HG03571 (cell line): ENCODE data around the gene NEUROD6.

Experiments
- ATAC-seq: cut with Tn5 transposase; IDR thresholded peaks from one replicate; pipeline ENCODE4 v1.9.1; 2021; ENCODE audit not compliant: unreplicated experiment

Gene NEUROD6

DNA sequence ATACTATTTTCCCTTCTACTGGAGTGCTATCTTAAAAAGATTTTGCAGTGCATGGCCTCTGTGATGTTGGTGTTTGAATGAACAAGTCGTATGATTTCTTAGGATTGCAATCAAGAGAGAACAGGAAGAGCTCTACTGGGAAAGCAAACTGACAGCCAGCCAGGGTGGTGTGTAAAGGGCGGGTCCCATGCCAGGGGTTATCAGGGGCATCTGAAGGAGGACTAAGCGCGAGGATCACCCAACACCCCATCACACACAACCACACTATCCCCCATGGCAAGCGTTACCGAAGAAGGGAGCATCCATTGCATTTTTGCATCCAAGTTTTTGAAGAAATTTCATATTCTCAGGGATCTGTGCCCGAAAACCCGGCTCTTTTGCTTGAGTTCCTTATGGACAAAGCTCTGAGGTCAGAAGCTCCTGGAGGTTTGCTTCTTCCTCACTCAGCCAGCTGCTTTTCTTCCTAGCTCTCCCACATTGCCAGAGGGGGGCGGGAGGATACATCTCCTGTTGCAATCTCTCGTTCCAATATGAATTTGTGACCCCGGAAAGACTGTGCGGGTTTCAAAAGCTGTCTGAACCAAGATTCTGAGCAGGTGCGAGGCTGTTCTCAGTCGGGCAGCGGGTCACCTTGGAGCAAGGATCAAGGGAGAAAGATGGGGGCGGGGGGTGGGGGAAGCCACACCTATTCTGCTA, 5.2 kb downstream of the NEUROD6 start:
- no peak for ATAC-seq

DNA sequence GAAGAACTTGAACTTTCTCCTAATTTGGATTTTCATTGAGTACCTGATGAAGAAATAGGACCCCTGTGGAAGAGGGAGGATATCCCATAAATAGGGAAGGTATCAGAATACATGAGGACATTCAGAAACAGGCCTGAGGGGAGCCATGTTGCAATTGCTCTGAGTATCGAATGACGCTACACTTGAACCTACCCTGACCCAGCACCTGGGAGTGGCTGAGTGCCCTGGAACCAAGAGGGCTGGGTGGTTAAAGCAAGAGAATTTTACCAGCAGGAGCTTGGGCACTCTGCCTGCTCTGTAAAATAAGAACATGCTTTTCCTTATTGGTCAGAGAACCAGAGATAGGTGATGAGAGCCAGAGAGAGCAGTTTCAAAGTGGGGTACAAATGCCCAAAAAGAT, 7.2 kb downstream of the NEUROD6 start:
- ATAC-seq: no peak

DNA sequence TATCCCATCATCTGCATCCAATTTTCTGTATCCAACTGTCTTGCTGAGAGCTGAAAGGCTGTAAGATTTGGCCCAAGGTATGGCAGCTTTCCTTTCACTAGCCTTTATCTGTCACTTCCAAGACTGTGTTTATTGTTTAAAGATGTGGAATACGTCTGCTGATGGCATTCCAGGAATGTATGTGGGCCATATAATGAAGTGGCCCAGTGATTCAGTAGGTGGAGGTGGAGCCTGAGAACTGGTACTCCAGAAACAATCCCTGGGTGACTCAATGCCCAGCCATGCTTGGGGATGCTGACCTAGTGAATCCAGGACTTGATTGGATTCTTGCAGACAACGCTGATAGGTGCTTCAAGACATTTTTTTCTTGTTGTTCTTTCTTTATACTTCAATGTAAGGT, 13.5 kb downstream of the NEUROD6 start:
- ATAC-seq: no peak

DNA sequence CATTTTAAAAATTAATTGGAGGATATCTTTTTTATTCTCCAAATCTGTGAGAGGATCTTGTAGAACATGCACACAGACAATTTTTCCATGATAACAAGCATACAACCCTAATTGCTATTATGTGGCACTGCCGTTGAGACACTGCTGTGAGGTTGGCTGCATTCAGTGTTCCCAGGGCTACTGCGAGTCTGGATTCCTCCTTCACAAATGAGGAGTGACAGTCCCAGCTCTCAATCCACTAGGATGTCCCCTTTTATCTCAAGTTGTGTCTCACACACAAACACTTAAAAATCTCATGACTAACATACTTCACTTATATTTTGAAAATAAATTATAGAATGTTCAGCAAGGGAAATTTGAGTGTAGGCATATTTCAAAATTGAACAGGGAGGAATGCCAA, 14.1 kb downstream of the NEUROD6 start:
- ATAC-seq: no peak

DNA sequence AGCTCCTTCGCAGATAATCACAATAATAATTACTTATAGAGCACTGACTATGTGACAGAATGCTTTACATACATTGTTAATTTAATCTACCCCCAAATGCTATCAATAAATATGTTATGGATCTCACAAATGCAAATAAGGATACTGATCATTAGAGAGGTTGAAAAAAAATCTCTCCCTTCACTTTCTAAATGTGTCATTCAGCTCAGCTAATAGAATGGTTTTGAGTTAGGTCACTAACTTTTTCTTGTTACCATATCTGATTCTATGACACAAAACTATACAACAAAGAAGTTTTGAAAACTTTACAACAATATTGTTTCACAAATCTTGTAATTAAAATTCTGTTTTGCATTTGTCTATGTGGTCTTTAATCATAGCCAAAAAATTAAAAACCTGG, 17.4 kb downstream of the NEUROD6 start:
- no peak for ATAC-seq

DNA sequence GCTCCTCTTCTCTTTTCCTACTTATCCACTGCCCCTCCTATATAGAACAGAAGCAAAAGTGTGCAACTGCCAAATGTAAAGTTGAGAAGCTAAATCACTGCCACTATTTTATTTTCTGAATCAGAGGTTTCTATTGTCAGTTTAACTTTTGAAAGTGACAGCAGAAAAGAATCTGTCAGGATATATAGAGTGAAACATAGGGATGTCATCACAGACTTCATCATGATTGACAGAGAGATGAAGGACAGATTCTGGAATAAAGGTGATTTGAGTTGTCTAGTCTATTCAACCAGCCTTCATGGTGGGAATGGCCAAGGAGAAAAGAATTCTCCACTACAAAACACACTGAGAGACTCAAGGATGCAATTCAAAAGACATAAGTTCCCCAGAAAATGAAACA, 19.9 kb downstream of the NEUROD6 start:
- no peak for ATAC-seq

DNA sequence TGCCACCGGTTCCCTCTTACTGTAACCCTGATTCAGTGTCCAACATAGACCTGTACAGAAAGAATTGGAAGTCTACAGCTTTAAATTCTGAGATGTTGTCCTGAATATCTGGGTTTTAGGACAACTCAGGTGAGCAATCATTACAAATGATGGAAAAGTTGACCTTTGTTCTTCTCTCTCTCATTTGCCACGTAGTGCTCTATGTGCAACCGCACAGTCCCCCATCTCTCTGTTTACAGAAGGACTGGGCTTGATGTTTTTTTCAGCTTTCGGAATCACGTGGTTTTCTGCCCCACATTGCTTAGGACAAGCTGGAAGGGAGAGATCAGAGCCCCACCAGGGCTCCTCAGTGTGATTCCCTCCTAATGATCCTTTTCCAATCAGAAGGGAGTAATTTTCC, 22.2 kb downstream of the NEUROD6 start:
- ATAC-seq: no peak

DNA sequence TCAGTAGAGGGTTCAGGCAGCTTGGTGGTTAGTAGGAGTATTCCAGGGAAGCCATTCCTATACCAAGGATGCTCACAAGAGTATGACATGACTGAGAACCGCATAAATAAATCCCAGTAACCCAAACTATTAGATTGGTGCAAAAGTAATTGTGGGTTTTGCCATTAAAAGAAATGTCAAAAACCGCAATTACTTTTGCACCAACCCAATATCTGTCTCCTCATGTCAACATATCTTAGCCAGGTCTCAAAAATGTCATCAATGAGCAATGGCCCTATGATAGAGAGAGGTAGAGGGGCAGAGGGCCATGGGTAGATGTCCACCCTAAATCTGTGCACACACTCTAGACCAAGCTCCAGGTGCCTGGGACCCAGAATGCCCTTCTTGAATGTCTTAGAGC, 23.6 kb downstream of the NEUROD6 start:
- no peak for ATAC-seq

DNA sequence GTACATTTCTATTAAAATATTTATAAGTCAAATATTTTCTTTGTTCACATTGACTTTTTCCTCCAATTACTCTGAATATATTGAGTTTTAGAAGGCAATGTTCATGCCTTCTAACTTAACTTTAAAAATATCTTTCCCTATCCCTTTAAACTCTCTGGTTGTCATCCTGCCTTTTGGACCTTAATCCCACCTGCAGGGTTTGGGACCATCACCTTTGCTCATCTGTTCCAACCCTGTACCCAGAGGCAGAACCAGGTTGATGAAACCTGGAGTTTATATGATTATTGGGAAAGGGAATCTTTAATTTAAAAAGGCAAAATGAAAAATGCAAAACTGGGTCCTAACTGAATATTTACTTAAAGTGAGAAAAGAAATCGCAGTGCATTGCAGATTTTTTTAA, 24.8 kb downstream of the NEUROD6 start:
- ATAC-seq: no peak

DNA sequence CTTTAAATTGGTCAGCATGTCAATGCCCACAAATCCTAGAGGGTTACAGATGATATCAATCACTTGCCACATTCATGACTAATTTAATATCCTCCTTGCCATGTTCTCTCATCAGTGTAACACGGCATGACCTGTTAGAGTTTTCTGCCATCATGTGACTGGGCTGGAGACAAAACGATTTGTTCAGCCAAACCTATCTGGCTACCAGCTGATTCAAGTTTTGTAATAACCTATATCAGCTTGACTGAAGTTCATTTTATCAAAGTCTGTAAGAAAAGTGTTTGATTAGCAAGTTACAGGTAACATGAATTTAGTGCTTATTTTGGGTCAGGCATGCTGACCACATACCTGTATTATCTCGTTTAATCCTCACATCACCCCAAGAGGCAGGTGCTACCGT, 25.7 kb downstream of the NEUROD6 start:
- no peak for ATAC-seq

DNA sequence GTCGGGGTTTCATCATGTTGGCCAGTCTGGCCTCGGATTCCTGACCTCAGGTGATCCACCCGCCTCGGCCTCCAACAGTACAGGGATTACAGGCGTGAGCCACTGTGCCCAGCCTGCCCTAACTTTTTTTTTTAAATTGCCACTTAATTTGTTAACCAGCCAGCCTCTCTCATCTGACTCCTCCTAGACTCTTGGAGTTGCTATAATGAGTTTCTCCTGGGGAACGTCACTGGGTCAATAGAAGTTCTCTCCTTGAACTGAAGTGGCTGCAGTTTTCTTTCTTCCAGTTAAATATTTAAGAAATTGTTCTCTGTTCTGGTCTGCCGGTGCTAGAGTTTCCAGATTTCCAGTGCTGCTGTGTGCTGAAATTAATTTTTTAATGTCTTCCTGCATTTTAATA, 27.6 kb downstream of the NEUROD6 start:
- no peak for ATAC-seq

DNA sequence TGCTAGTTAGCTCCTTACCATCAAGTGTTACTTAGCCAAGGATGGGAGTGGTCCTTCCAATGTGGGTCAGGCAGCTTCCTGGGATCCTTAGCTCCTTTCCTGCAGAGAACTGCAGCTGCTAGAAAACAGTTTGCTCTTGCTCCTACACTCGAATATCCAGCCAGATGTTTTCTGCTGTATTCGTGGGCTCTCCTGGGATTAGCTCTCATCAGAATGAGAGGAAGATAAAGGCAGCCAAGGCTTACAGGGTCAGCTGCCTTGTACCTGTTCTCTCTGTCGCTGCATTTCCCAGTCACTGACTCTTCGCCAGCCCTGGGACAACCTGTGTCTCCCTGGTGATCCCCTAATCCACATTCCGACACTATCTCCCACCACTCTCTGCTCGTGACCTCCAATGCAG, 29.0 kb downstream of the NEUROD6 start:
- ATAC-seq: no peak

DNA sequence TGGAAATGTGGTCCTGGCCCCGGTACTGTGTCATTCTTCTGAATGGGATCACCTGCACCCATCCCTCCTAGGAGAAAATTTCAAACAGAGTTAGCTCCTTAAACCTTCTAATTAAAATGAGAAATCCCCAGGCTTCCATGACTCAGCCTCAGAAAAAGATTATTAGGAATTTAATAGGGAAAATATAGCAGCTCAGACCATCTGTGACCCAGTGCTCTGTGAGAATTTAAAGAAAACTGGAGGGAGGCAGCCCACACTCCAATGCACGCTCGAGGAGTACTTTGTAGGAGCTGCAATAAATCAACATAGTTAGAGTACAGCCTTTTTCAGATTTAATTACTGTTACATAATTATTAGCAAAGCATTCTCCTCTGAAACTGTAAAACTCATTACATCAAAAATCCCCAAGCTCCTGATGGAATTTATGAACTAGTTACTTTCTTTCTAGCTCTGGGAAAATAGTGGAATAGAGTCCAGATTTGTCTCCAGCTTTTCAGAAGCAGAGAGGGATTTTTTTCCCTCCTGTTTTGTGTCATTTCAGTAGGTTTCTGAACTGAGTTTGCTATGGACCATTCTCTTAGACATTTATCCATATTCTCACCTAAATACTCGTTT, 30.1 kb downstream of the NEUROD6 start:
- ATAC-seq: no peak

DNA sequence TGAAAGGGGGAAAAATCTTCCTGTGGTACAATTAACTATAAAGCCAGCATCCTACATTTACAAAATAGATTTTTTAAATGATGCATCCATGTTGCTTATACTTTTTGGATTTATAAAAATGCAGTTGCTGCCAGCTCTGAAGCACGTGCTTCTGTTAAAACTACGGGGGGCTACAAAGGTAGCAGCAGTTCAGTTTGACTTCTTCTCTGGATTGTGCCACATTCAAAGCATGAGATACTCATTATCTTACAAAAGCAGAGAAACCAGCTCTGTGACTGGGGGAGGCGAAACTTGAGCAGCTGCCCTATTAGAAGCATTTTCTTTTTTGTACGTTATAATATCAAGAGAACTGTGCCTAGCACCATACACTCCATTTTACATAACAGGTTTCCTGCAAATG, 31.1 kb downstream of the NEUROD6 start:
- no peak for ATAC-seq

DNA sequence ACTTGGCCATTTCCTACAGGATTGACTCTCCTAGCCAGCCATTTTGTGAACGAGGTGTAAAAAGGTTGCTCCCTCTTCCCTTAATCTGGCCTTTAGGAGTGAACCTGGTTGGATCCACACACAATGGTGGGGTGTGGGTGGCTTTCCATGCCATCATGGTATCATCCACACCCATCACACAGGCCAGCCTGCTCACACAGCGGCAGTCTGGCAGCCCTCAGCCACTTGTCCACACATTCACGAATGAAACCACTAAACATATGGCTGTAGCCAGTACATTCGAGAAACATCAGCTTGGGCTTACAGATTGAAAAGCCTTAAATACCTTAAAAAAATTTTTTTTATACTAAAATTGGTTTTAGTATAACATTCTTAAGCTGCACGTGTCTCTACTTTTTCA, 31.9 kb downstream of the NEUROD6 start:
- ATAC-seq: no peak

DNA sequence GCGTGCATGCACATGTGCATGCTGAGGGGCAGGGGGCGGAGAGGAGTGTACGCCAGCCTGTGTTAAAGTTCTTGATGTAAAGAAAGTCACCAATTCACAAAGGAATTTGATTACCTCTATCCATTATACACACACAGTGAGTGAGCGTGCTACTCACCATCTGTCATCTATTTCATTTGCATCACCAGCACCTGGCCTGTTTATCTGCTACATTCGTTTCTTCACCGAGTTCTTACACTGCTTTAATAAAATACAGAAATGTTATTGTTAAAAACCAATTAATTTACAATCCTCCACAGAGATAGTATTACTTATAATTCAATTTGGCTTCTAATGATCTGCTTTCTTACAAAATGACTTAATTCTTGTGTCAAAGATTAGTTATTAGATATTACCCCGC, 32.6 kb downstream of the NEUROD6 start:
- ATAC-seq: no peak

DNA sequence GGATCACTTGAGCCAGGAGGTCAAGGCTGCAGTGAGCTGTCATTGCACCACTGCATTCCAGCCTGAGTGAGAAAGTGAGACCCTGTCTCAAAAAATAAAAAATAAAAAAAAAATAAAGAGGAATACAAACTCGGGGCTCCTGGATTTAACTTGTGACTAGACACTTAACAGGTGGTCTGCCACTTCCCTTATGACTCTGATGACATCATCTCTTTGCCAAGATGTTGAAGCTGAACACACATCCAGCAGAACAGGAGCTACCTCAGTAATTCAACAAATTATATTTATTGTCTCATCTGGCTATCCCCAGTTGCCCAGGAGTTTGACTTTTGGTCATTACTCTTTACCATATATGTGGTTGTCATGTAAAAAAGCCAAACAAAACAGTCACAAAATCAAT, 35.3 kb downstream of the NEUROD6 start:
- no peak for ATAC-seq

DNA sequence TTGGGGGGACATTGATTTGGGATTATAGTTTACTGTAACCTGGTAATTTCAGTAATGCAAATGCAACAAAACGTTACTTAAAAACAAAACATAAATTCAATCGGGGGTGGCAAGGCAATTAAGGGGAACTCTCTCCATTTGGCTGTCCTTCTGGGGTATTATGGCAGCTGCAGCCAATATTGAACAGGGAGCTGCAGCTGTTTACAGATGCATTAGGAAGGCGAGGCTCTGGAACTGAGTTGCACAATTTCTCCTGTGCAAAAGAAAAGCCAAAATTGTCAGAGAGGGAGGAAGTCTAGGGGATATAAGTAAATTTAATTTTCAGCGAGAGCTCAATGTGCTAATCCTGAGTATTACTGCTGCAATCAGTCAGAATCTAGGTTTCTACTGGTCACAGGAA, 36.1 kb downstream of the NEUROD6 start:
- ATAC-seq: no peak

DNA sequence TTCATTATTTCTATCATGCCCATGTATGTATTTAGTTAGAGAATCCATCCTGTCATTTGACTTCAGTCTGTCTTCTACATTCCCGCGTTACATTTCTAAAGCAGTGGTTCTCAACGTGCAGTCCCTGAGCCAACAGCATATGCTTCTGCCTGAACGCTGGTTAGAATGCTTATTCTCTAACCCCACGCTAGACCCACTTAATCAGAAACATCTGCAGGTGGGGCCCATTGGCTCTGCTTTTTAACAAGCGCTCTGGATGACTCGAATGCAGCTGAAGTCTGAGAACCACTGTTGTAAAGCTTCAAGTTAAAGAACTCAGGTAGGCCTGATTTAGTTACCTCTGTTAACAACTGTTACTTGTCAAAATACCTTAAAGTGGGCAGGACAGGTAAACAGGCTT, 38.2 kb downstream of the NEUROD6 start:
- no peak for ATAC-seq

DNA sequence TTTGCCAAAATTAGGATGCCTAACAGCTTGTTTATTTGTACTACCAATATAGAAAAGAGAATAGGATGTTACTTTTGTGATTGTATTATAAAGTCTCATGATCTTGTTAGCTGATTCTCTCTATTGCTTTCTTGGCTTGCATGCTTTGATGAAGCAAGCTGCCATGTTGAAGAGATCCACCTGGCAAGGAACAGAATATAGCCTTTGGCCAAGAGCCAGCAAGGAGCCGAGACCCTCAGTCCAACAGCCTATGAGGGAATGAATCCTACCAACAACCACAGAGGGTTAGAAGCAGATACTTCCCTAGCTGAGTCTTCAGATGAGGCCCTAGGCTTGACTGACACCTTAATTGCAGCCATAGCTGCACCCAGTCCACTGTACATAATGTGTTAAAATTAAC, 41.2 kb downstream of the NEUROD6 start:
- no peak for ATAC-seq

DNA sequence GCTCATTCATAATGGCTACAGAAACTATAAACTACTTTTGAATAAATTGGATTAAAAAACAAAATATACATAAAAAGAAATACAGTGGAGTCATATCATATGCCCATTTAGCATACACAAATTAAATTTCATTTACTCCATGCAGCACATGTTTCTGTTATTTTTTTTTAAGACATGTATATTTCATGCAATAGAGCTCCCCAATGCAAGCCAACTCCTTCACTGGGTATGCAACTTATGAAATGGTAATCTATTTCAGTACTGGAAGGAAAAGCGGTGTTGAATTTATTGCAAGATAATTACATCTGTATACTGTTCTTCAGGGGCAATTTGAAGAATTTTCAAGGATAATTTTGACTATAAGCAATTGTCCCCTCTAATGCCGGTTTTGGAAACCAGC, 49.9 kb downstream of the NEUROD6 start:
- no peak for ATAC-seq
